Fibroblast of lung (primary cell): ENCODE results near the gene CHPF2. TPM values are rescaled to one million over a fixed set of nuclear protein-coding genes. Genes with fewer than 3 reads are reported as not detected.

ENCODE experiments used
- DNase-seq, 2 donors: peaks; one replicate each; pipeline versions ENCODE4 v3.0.0 to v3.0.0-alpha.2; 2010; ENCODE audit warnings: low read depth in 2 of 2
- H2AFZ ChIP-seq: 2 replicates; pipeline ENCODE4 v1.5.1; 2012; ENCODE audit warnings: low read length, control low read depth, inconsistent platforms
- H3K27ac ChIP-seq: 2 replicates; pipeline ENCODE4 v1.5.1; 2011; ENCODE audit warnings: low read length, control low read depth; ENCODE audit not compliant: insufficient read depth
- H3K27me3 ChIP-seq: 2 replicates; pipeline ENCODE4 v1.5.1; 2011; ENCODE audit warnings: mild to moderate bottlenecking, low read length; ENCODE audit not compliant: control insufficient read depth, insufficient read depth
- H3K36me3 ChIP-seq: 2 replicates; pipeline ENCODE4 v1.5.1; 2011; ENCODE audit warnings: low read length; ENCODE audit not compliant: control insufficient read depth, insufficient read depth
- H3K4me1 ChIP-seq: 2 replicates; pipeline ENCODE4 v1.5.1; 2011; ENCODE audit warnings: low read length; ENCODE audit not compliant: control insufficient read depth, insufficient read depth; ENCODE audit errors: extremely low read depth
- H3K4me2 ChIP-seq: 2 replicates; pipeline ENCODE4 v1.5.1; 2011; ENCODE audit warnings: low read length, control low read depth; ENCODE audit not compliant: insufficient read depth; ENCODE audit errors: extremely low read depth
- H3K4me3 ChIP-seq, 4 experiments: fragments of 200-600 bp in 1 of 4; sonication (generic) in 1 of 4; replicated peaks in 1 of 4; 2 replicates each; pipeline ENCODE4 v1.5.1; 2011 to 2016; ENCODE audit warnings: low read length in 4 of 4, low read depth in 3 of 4, mild to moderate bottlenecking in 3 of 4, control low read depth in 2 of 4, inconsistent platforms in 1 of 4, mixed read lengths in 1 of 4; ENCODE audit not compliant: insufficient read depth in 1 of 4; ENCODE audit errors: control extremely low read depth in 1 of 4
- H3K79me2 ChIP-seq: 2 replicates; pipeline ENCODE4 v1.5.1; 2012; ENCODE audit warnings: mild to moderate bottlenecking, low read length, inconsistent platforms; ENCODE audit not compliant: control insufficient read depth, insufficient read depth
- H3K9ac ChIP-seq: 2 replicates; pipeline ENCODE4 v1.5.1; 2011; ENCODE audit warnings: mild to moderate bottlenecking, low read length, control low read depth; ENCODE audit not compliant: insufficient read depth
- H3K9me3 ChIP-seq: 2 replicates; pipeline ENCODE4 v1.5.1; 2012; ENCODE audit warnings: low read depth, low read length; ENCODE audit not compliant: control insufficient read depth, insufficient read depth
- H4K20me1 ChIP-seq: 2 replicates; pipeline ENCODE4 v1.5.1; 2011; ENCODE audit warnings: low read length; ENCODE audit not compliant: control insufficient read depth, insufficient read depth; ENCODE audit errors: extremely low read depth
- EZH2 ChIP-seq: IDR thresholded peaks from 2 replicates; pipeline ENCODE4 v1.5.1; 2012; ENCODE audit warnings: low read length, control low read depth, mild to moderate bottlenecking; ENCODE audit errors: missing control alignments
- polyA plus RNA-seq, 2 donors: library from polyadenylated mRNA; depleted of rRNA in 1 of 2; stranded (reverse) in 1 of 2; unstranded in 1 of 2; fragments of >200 nt; gene quantifications; 2 replicates each; pipeline ENCODE4 v1.2.1, GENCODE V29; 2011 to 2012; ENCODE audit warnings: missing spikeins in 1 of 2
- total RNA-seq: library from RNA; depleted of rRNA; stranded (reverse); fragments of >200 nt; gene quantifications from 2 replicates; pipeline ENCODE4 v1.2.1, GENCODE V29; 2014
- TF ChIP-seq, protein P1 (sequence below), 2 donors: IDR thresholded peaks in 1 of 2; conservative IDR thresholded peaks in 1 of 2; 1 replicate in 1 of 2; 2 replicates in 1 of 2; pipeline ENCODE4 v1.5.1; 2011 to 2012; ENCODE audit warnings: low read length in 2 of 2, control low read depth in 1 of 2, inconsistent platforms in 1 of 2, low read depth in 1 of 2, mild to moderate bottlenecking in 1 of 2

Gene CHPF2
- total and polyA plus RNA-seq, 2 donors (not counting 1 experiment from before 2014, with no cell fraction given): 42.5 to 46.7 TPM

DNA sequence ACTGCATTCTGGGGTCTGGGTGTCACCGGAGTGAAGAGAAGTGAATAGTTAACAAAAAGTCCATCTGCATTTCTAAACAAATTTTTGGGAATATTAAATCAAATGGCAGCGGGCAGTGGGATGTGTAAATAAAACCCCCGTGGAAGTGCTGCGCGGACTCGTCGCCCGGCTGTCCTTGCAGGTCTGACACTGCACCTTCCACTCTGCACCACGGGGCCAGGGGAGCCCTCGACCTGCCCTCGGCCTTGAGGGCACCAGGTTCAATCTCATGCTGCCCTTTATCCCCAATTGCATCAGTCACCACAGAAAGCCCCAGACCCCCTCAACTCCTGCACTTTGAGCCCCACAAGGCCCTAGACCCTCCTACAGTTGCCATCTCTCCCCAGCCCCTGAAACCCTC is 22.6 kb downstream of the CHPF2 start:
- Histone ChIP-seq H3K27ac (no peak overlapping the region), H3K4me3 (no peak overlapping the region)
- TF ChIP-seq, protein P1, sequence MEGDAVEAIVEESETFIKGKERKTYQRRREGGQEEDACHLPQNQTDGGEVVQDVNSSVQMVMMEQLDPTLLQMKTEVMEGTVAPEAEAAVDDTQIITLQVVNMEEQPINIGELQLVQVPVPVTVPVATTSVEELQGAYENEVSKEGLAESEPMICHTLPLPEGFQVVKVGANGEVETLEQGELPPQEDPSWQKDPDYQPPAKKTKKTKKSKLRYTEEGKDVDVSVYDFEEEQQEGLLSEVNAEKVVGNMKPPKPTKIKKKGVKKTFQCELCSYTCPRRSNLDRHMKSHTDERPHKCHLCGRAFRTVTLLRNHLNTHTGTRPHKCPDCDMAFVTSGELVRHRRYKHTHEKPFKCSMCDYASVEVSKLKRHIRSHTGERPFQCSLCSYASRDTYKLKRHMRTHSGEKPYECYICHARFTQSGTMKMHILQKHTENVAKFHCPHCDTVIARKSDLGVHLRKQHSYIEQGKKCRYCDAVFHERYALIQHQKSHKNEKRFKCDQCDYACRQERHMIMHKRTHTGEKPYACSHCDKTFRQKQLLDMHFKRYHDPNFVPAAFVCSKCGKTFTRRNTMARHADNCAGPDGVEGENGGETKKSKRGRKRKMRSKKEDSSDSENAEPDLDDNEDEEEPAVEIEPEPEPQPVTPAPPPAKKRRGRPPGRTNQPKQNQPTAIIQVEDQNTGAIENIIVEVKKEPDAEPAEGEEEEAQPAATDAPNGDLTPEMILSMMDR (conservative IDR thresholded peaks at IDR 0.05 in 1 of 2, IDR thresholded peaks at IDR 0.05 in 1 of 2; ENCODE audit: low read depth in 1 of 2, low read length in 2 of 2): no peak
- no peak for TF ChIP-seq EZH2

DNA sequence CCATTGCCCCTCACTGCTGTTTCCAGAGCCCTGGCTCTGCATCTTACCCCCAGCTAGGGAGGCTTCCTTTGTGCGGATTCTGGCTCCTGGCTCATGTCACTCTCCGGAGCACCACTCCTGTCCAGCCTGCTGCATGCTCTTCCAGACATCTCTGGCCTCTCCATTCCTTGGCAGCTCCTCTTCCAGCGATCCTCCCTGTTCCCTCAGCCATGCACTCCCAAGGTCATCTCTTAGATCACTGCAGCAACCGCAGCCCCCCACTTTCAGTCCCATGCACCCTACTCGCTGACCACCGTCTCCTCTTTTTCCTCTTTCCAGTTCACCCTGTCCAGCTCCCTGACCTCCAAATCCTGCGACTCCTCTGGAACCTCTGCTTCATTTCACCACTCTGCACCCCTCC is 23.1 kb downstream of the CHPF2 start:
- no peak for DNase-seq
- no peaks in the 10 kb centered on the region for H4K20me1 ChIP-seq
- peaks cover 11% of the 10 kb centered on the region for H3K4me1 ChIP-seq
- H3K27ac ChIP-seq: no peak overlapping the region
- H3K9ac ChIP-seq: no peak overlapping the region
- H3K36me3 ChIP-seq: no peaks in the 10 kb centered on the region
- no peak overlapping the region for H3K4me3 ChIP-seq
- no peak overlapping the region for H3K4me2 ChIP-seq
- peaks cover 11% of the 10 kb centered on the region for H3K27me3 ChIP-seq
- TF ChIP-seq, protein P1 (conservative IDR thresholded peaks at IDR 0.05 in 1 of 2, IDR thresholded peaks at IDR 0.05 in 1 of 2; ENCODE audit: low read depth in 1 of 2, low read length in 2 of 2): no peak
- no peak for TF ChIP-seq EZH2
- no peak overlapping the region for H2AFZ ChIP-seq
- H3K9me3 ChIP-seq: no peaks in the 10 kb centered on the region
- no peaks in the 10 kb centered on the region for H3K79me2 ChIP-seq

More for the DNA sequence above, 22.6 kb downstream of the CHPF2 start:
- Histone ChIP-seq H2AFZ (no peak overlapping the region), H3K9me3 (no peaks in the 10 kb centered on the region), H3K36me3 (no peaks in the 10 kb centered on the region), H3K27me3 (peaks cover 9% of the 10 kb centered on the region), H3K4me2 (no peak overlapping the region), H3K4me1 (peaks cover 11% of the 10 kb centered on the region), H4K20me1 (no peaks in the 10 kb centered on the region), H3K79me2 (no peaks in the 10 kb centered on the region), H3K9ac (no peak overlapping the region)
- no peak for DNase-seq

DNA sequence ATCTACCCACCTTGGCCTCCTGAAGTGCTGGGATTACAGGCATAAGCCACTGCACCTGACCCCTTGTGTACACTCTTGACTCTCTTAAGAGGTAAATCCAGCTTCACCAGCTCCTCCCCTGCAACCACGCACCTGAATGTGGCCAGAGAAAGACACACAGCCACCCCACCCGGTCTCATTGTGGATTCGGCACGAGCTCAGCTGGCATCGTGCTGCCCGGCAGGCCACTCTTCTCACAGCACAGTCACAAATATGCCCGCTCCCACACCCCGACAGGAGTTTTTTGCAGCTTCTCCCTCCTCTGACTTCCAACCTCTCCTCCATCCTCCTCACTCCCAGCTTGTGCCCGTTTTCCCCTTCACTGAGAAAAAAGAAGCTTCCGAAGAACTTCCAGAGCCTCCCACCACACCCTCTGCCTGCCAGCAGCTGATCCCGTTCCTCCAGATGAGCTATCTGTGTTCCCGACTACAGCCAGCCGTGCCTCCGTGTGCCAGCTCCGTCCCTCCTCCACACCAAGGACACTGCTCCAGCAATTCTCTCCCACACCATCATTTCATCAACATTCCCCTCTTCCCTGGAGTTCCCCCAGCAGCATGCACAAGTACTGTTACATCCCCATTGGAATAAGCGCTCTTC is 24.2 kb downstream of the CHPF2 start:
- Histone ChIP-seq H3K4me1 (peaks cover 9% of the 10 kb centered on the region), H3K9me3 (no peaks in the 10 kb centered on the region), H3K9ac (peak overlapping the region; percentile 7), H3K27me3 (peaks cover 15% of the 10 kb centered on the region), H2AFZ (no peak overlapping the region), H3K36me3 (no peaks in the 10 kb centered on the region), H3K79me2 (no peaks in the 10 kb centered on the region), H4K20me1 (no peaks in the 10 kb centered on the region), H3K4me3 (no peak overlapping the region), H3K27ac (no peak overlapping the region), H3K4me2 (no peak overlapping the region)
- no peak for DNase-seq
- no peak for TF ChIP-seq EZH2
- TF ChIP-seq, protein P1 (conservative IDR thresholded peaks at IDR 0.05 in 1 of 2, IDR thresholded peaks at IDR 0.05 in 1 of 2; ENCODE audit: low read depth in 1 of 2, low read length in 2 of 2): no peak
